A549 (cell line): ENCODE data around the gene FMNL2.

Experiments
- CBX8 ChIP-seq: fragments of 200-600 bp; sonication (generic); IDR thresholded peaks from 2 replicates; pipeline ENCODE4 v1.6.1; 2016
- CEBPB ChIP-seq, 2 experiments: fragments of >200 bp in 1 of 2; sonication (Bioruptor Twin) in 1 of 2; formaldehyde crosslinking in 1 of 2; IDR thresholded peaks; 2 replicates each; pipeline ENCODE4 v1.6.1; 2012 to 2016
- CTCF ChIP-seq: fragments of >200 bp; sonication (Bioruptor Twin); formaldehyde crosslinking; IDR thresholded peaks from 3 replicates; pipeline ENCODE4 v1.5.1; 2016
- EP300 ChIP-seq, 2 experiments: fragments of >200 bp; sonication (Bioruptor Twin); formaldehyde crosslinking; IDR thresholded peaks; 2 replicates in 1 of 2; 3 replicates in 1 of 2; pipeline ENCODE4 v1.6.1; 2016 to 2017
- KDM1A ChIP-seq: fragments of 200-600 bp; sonication (generic); IDR thresholded peaks from 2 replicates; pipeline ENCODE4 v1.6.1; 2016; ENCODE audit warnings: low read depth, mild to moderate bottlenecking
- MYC ChIP-seq: IDR thresholded peaks from 2 replicates; pipeline ENCODE4 v1.6.1; 2012; ENCODE audit warnings: mild to moderate bottlenecking, inconsistent platforms, low read length, improper control_type of control experiment, borderline replicate concordance
- POLR2A ChIP-seq: IDR thresholded peaks from 2 replicates; pipeline ENCODE4 v1.6.1; 2012; ENCODE audit warnings: mild to moderate bottlenecking, low read length

GRCh38 chr2:152682663-152683062, 347.7 kb downstream of the FMNL2 start:
- no peak for TF ChIP-seq CEBPB (IDR thresholded peaks at IDR 0.05)
- no peak for TF ChIP-seq EP300 (IDR thresholded peaks at IDR 0.05)
- TF ChIP-seq MYC: no peak
- TF ChIP-seq KDM1A: no peak
- TF ChIP-seq CTCF: no peak
- TF ChIP-seq POLR2A: no peak
- TF ChIP-seq CBX8: no peak
